Stimulated activated CD4-positive, alpha-beta T cell treated with anti-CD3 and anti-CD28 coated beads, Interleukin-4, amount 100 ng/mL, for 1 hour (primary cell): ENCODE data around the gene XKR7.

ENCODE experiments used
- DNase-seq: peaks from one replicate; pipeline ENCODE4 v3.0.0-alpha.2; 2020

XKR7 gene

GRCh38 chr20:31984981-31985471, 17.1 kb downstream of the XKR7 start:
- DNase-seq, result no peak

- DNase-seq, result no peak
Observed at GRCh38 chr20:31987744-31988143, 19.8 kb downstream of the XKR7 start.

- no peak for DNase-seq
Observed at GRCh38 chr20:31988430-31989015, 20.6 kb downstream of the XKR7 start.

DNA sequence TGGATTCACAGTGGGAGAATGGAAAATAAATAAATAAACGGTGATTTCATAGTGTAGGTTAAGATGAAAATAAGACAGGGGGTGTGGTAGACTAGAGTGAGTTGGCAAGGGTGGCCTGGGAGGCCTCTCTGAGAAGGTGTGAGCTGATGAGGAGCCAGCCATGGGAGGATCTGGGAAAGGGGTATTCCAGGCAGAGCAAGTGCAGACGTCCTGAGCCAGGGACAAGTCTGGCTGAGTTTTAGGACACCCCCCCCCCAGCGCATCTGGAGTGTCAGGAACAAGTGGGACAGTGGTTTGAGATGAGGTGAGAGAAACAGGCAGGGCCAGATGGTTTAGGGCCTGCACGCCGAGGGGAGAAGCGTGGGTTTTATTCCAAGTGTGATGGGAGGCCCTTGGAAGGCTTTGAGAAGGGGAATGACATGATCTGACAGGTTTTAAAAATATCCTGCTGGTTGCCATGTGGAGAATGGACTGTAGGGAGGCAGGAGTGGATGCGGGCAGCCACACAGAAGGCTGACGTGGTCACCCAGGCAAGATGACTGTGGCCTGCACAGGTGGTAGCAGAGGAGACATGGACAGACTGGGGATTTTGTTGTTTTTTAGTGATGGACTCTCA, 21.2 kb downstream of the XKR7 start:
- no peak for DNase-seq

DNA sequence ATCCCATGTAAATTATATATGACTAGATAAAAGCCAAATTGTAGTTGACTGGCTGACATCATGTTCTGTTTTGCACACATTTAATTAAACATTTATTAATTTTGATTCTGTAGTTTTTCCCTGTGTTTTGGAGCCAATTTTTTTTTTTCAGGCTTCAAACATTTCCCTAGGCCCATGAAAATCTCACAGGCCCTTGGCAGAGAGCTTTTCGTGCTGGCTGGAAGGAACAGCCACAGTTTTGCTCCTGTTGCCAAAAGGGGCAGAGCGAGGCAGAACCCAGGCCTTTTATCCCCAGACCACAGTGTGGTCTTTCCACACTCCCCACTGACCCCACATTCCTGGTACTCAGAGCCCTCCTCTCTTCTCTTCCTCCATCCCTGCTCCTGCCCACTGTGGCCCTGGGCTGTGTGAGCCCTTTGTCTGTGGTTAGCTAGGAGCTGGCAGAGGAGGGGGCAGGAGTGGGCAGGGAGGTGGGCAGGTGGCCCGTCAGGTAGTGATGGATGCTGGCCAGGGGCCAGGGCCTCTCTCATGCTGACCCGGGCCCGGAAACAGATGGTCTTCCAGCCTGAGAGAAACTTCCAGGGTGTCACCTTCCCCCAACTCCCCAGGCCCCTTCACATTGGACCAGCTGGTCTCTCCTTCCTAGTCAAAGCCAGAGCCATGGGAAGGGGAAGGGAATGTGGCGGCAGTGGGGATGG, 22.8 kb downstream of the XKR7 start:
- no peak for DNase-seq

GRCh38 chr20:31991339-31991705, 23.4 kb downstream of the XKR7 start:
- DNase-seq, result no peak

DNA sequence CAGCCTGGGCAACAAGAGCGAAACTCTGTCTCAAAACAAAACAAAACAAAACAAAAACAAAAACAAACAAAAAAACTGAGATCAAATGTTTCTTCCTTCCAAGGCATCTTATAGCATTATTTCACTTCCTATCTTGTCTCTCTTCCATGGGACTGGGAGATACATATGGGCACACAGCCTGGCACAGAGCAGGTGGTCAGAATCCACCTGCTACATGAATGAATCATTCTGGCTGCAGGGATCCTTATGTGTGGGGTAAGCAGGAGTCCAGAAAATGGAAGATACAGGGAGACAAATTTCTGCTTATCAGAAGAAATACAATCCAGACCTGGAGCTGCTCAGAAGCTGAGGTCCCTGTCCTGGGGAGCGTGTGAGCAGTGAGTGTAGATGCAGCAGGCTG, 24.1 kb downstream of the XKR7 start:
- no peak for DNase-seq

- DNase-seq, result no peak
Observed at GRCh38 chr20:31996996-31997395, 29.0 kb downstream of the XKR7 start.

GRCh38 chr20:31998246-31998645, 30.3 kb downstream of the XKR7 start:
- DNase-seq, result no peak

- DNase-seq, result no peak
Observed at GRCh38 chr20:32003325-32003724, 35.4 kb downstream of the XKR7 start.

GRCh38 chr20:32004963-32005362, 37.0 kb downstream of the XKR7 start:
- DNase-seq, result no peak

DNA sequence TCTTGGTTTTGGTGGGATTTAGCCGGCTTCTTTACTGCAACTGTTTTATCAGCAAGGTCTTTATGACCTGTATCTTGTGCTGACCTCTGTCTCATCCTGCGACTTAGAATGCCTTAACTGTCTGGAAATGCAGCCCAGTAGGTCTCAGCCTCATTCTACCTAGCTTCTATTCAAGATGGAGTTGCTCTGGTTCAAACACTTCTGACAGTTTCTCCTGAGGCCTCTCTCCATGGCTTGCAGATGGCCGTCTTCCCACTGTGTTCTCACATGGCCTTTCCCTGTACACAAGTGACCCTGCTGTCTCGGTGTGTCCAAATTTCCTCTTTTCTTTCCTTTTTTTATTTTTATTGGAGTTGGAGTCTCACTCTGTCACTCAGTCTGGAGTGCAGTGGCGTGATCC, 38.1 kb downstream of the XKR7 start:
- no peak for DNase-seq

- DNase-seq, result no peak
Observed at GRCh38 chr20:32006841-32007786, 39.2 kb downstream of the XKR7 start.

GRCh38 chr20:32007787-32008616, 40.1 kb downstream of the XKR7 start:
- DNase-seq, result no peak

DNA sequence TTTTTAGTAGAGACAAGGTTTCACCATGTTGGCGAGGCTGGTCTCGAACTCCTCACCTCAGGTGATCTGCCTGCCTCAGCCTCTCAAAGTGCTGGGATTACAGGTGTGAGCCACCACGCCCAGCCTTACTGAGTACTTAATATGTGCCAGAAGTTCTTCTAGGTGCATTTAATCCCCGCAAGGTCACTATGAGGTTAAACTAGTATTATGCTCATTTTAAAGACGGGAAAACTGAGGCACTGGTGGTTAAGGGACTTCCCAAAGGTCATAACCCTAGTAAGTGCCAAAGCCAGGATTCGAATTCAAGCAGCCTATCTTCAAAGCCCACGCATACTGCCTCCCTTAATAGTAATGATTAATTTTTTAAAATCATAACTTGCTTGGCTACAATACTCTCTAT, 41.6 kb downstream of the XKR7 start:
- DNase-seq, result no peak

GRCh38 chr20:32010101-32010500, 42.1 kb downstream of the XKR7 start, which contains the start of gene CCM2L:
CCM2L (plus strand) TSS chr20:32010438; CDS start chr20:32010455, 17 bp downstream.
- no peak for DNase-seq

- no peak for DNase-seq
Observed at GRCh38 chr20:32010666-32011065, 42.7 kb downstream of the XKR7 start.

- DNase-seq, result no peak
Observed at GRCh38 chr20:32012159-32012688, 44.3 kb downstream of the XKR7 start.

- no peak for DNase-seq
Observed at GRCh38 chr20:32013326-32013725, 45.4 kb downstream of the XKR7 start.

DNA sequence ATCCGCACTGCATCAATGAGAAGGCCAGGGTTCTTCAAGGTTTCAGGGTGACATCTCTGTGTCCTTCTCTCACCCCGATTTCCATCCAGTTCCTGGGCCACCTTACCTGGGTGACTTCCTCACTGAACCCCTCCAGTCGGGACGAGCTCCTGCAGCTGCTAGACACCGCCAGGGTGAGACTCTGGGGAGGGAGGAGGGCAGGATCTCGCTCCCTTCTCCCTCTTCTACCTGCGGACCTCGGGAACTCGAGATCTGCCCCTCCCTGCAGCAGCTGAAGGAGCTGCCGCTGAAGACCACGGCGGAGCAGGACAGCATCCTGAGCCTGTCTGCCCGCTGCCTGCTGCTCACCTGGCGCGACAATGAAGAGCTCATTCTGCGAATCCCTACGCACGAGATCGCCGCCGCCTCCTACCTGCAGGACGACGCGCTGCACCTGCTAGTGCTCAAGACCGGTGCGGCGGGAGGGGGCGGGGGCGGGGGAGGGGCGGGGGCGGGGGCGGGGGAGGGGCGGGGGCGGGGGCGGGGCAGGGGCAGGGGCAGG, 49.8 kb downstream of the XKR7 start:
- peak; percentile 43 for DNase-seq
